Renal pelvis (tissue), 4 donors: ENCODE results near the gene TMEM41A. TPM values are rescaled to one million over a fixed set of nuclear protein-coding genes. Genes with fewer than 3 reads are reported as not detected.
"Not testable (repeated sequence)": the region's sequence is repeated elsewhere in the genome, so short reads cannot be mapped to it uniquely, and the experiment has no call there.

ENCODE experiments used
- DNase-seq: peaks from one replicate; pipeline ENCODE4 v3.0.0-alpha.2; 2013
- polyA plus RNA-seq, 3 donors: library from polyadenylated mRNA; unstranded; fragments of 120-200 nt; gene quantifications; one replicate each; pipeline ENCODE4 v1.2.1, GENCODE V29; 2013; ENCODE audit not compliant: insufficient read length in 3 of 3

Gene TMEM41A
- polyA plus RNA-seq, 3 donors = 24.9 to 37.2 (median 33.5) TPM

DNA sequence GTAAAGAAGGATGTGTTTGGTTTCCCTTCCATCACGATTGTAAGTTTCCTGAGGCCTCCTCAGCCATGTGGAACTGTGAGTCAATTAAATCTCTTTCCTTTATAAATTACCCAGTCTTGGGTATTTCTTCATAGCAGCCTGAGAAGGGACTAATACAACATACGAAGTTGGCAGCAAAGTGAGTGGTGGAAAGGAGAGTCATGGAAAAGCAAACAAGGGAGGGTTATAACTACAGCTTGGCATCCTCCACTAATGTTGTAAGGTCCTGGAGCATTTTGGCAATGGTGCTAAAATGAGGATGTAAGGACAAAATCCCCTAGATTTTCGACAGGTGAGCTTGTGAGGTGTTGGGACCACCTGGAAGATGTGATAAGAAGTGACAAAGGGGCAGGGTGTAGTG is 5.8 kb upstream of the TMEM41A start:
- DNase-seq = no peak

DNA sequence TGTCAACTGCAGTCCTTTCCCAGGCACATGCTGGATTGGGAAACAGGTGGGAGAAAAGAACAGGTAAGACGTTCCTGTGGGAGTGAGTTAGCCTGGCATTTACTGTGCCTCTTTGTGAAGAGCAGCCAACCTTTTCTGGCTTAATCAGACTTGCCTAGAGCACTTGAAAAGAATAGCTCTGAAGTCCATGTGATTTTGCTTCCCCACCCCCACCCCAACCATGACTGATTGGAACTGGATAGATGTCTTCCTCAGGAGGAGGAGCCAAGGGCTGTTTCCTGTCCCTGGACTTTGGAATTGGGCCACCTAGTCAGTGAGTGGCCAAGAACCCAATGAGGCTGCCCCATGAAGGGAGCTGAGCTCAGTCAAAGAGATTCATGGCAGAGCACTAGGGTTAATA is 4.7 kb upstream of the TMEM41A start:
- no peak for DNase-seq

DNA sequence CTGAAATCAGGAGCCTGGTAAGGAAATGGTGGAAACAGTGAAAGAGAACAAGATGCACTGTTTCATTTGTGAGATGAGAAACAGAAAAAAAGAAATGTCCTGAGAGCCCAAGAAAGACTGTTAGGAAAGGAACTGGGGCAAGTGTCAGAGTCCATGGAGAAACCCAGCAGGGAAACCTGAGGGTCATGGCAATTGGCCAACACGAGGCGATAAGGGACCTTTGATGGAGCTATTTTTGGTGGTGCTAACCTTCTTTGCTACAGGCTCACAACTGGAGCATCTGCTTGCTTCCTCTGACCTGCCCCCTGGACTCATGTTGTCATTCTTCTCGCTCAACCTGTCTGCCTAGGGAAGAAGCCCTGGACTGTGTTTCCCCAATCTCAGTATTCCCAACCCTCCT is 4.2 kb upstream of the TMEM41A start:
- DNase-seq = no peak

DNA sequence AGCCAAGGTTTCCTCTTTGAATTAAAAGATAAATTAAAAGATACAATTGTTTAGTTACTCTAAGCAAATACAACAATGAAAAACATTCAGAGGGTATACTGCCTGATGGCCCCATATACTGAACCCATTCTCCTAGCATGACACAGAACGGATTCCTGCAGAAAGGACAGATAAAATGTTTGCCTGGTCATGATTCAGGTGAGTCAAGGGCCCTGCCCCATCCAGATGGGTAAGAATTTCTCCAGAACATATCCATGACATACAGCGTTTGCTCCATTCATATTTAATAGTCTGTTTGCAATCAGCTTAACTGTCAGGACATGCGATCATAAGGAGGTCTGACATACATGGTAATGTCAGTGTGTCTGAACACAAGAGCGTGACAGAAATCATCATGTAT is 8.6 kb downstream of the TMEM41A start:
- DNase-seq = no peak

GRCh38 chr3:185489462-185489861 is 9.4 kb downstream of the TMEM41A start:
- no peak for DNase-seq

DNA sequence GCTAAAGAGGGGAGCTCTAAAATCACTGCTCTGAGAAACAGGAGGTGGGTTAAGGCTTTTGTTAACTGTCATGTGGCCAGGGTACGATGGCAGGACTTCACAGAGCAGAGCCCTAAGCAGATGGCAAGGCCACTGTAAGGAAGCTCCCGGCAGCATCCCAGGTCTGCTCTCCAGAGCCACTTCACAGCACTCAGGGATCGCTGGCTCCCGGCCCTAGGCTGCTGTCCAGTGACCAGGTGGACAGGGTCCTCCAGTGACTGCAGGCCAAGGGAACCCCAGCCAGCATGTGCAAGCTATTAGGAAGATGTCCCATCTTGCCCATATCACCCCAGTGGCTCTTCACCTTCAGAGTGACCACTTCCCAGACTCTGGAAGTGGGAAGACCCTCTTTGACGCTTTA is 10.4 kb downstream of the TMEM41A start:
- no peak for DNase-seq

DNA sequence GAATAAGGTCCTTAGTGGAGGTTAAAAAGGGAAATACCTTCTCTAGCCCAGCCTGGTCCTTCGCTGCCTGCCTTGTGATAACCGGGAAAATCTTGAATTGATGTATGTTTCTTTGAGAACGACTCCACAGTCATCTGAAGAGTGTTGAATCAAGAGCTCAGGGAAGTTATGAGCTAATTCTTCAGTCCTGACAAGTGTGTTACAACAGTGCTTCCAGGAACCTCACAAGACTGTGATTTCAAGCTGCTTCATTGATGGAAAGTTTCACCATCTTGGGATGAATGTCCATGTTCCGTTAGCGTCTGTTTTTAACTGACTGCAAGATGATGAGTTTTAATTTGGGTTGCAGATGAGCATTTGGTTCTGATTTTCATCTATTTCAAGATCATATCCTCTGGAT is 12.4 kb downstream of the TMEM41A start:
- no peak for DNase-seq

DNA sequence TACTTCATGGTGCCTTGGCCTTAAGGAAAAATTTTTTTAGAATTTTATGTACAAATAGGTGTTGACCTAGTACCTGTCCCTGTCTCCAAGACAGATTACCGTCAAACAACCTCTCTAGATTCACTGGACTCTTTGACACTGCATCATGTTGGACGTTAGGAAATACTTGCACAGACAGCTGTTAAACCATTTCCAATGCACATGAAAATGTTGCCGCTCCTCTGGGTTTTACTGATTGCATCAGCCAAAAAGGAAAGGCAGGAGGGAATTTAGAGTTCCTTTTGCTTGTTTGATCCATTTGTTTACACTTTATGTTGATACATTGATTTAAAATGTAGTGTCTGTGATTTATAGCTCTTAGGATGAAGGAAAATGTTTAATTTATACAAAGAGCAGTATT is 14.5 kb downstream of the TMEM41A start:
- DNase-seq = no peak

- DNase-seq = no peak
These were observed 19.4 kb downstream of the TMEM41A start for GRCh38 chr3:185479373-185479945.

DNA sequence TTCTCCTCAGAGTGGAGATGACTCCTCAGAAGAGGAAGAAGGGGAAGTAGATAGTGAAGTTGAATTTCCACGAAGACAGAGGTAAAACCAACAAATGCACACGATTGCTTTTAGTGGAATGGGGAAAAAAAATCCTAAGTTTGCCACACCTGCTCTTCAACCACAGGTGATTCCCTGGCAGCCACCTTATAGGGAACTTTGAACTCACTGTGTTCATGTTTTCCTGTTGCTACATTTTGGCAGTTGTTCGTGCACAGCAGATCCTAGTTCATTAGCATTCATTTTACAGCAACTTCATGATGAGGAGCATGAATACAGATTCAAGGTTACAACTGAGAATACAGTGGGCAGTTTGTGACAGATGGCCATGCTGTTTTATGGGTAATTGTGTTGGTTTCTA is 21.5 kb downstream of the TMEM41A start:
- DNase-seq = no peak

GRCh38 chr3:185474922-185475321 is 23.9 kb downstream of the TMEM41A start:
- not testable (repeated sequence) for DNase-seq

DNA sequence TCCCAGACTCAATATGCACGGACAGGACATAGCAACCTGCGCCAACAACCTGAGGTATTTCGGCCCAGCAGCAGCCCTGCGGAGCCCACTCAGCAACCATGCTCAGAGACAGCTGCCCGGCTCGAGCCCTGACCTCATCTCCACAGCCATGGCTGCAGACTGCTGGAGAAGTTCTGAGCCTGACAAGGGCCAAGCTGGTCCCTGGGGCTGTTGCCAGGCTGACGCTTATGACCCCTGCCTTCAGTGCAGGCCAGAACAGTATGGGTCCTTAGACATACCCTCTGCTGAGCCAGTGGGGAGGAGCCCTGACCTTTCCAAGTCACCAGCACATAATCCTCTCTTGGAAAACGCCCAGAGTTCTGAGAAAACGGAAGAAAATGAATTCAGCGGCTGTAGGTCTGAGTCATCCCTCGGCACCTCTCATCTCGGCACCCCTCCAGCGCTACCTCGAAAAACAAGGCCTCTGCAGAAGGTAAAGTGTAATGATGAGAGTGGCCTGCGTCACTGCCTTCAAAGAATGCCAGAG is 25.5 kb downstream of the TMEM41A start:
- no peak for DNase-seq

DNA sequence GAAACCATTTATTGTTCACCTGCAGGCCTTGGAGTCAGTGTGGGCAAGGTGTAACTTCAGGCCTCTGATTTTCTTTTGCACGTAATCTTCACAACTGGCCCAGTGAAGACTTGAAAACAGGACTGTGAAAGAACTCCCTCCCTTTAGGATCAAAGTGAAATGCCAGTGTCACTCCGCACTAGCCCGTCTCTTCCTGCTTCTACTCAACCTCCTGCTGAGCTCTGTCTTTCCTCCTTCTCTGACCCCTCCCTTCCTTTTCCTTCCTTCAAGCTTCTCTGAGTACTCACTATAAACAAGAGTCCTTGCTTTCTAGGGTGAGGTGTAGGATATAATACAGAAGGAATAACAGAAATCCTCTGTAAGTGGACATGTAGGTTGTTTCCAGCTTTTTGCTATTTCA is 28.5 kb downstream of the TMEM41A start:
- DNase-seq = no peak

DNA sequence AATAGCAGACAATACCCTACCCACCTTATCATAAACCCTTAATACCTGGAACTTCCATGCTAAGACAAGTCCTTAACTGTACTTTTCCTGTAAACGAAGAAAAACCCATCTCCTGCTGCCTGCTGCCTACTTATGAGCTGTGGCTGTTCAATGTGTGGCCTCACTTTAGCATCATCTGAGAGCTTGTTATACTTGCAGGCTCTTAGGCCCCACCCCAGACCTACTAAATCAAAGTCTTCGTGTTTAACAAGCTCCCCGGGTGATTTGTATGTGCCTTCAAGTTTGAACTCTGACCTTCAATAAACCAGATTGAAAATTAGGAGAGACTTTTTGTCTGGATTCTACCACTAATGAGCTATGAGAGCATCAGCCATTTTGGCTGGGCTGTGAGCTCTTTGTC is 29.3 kb downstream of the TMEM41A start:
- DNase-seq = no peak

DNA sequence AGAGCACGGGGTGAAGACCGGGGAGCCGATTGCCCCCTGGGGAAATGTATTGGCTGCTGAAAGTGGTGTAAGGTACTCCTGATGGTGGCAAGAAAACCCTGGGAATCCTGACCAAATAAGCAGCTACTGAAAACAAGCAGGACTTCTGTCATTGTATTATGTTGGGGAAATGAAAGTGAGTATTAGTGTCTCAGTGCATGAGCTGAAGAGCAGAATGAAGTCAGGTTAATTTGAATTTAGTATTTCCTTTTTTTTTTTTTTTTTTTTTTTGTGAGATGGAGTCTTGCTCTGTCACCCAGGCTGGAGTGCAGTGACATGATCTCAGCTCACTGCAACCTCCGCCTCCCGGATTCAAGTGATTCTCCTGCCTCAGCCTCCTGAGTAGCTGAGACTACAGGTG is 32.7 kb downstream of the TMEM41A start:
- DNase-seq = not testable (repeated sequence)

GRCh38 chr3:185465471-185465870 is 33.4 kb downstream of the TMEM41A start:
- DNase-seq = no peak

DNA sequence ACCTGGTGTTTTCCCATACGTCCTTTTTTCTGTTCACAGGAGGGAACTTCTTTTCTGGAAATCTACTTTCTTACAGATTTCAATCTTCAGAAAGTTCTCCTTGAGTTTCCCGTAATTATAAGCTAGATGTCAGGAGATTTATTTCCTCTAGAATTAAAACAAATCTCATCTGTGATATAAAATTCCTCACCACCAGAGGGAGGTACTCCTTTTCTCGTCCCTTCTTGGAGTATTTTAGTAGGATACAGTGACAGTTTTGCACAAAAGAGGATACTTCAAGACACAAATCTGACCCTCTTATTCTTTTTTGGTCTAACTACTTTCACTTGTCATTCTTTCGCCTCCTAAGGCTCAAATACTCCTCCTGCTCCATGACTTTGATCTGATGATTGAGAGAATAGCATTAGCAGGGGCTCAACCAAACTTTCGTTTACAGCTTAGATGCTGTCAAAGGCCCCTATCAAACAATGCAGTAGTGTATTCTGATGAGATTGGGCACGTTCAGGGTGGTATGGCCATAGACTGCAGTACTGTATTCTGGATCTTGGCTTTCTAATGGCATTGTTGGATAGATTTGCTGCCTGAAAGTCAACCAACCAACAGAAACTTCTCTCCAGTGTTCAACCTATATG is 38.0 kb downstream of the TMEM41A start:
- no peak for DNase-seq

GRCh38 chr3:185460309-185460708 is 38.5 kb downstream of the TMEM41A start:
- no peak for DNase-seq

DNA sequence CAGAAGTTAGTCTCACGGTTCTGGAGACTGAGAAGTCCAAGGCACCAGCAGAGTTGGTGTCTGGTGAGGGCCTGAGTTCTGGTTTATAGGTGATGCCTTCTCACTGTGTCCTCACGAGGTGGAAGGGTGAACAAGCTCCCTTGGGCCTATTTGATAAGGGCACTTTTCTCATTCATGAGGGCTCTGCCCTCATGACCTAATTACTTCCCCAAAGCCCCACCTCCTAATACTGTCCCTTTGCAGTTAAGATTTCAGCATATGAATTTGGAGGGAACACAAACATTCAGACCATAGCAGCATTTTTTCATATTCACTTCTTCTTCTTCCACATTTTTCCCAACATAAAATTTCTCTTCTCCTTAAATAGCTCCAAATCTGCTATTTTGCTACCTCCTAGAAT is 41.5 kb downstream of the TMEM41A start:
- no peak for DNase-seq

DNA sequence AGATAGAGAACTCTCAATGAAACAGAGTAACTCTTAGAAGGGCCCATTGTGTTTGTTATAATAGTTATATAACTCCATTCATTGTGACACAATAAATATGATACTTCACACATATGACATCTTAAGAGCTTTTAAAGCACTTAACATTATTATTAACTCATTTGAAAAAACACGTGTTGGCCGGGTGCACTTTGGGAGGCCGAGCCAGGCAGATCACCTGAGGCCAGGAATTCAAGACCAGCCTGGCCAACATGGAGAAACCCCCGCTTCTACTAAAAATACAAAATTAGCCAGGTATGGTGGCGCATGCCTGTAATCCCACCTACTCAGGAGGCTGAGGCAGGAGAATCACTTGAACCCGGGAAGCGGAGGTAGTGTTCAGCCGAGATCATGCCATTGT is 47.4 kb downstream of the TMEM41A start:
- DNase-seq = not testable (repeated sequence)

GRCh38 chr3:185448107-185448506 is 50.7 kb downstream of the TMEM41A start:
- no peak for DNase-seq

- DNase-seq = no peak
These were observed 54.5 kb downstream of the TMEM41A start for GRCh38 chr3:185444329-185444728.

DNA sequence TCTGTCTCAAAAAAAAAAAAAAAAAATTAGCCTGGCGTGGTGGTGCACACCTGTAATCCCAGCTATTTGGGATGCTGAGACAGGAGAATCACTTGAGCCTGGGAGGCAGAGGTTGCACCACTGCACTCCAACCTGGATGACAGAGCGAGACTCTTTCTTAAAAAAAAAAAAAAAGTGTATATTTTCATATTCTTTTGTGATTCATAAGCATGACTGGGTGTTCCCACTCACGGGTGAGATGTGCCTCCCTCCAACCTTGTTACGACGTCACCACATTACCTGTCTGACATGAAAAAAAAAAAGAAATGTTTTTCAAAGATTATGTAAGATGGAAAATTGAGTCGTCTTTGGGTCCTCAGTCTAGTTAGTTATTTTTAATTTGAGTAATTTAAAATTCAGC is 56.8 kb downstream of the TMEM41A start:
- DNase-seq = no peak
